HFF-Myc (cell line): ENCODE data around the gene PRDX5.

Experiments used
- DNase-seq: peaks from one replicate; pipeline ENCODE4 v3.0.0-alpha.2; 2011; ENCODE audit warnings: low read depth; ENCODE audit errors: extremely low read depth
- H3K4me3 ChIP-seq: replicated peaks from 2 replicates; pipeline ENCODE4 v1.5.1; 2011; ENCODE audit warnings: low read depth, mild to moderate bottlenecking, control low read depth, low read length
- CTCF ChIP-seq: IDR thresholded peaks from 2 replicates; pipeline ENCODE4 v1.5.1; 2012; ENCODE audit warnings: mild to moderate bottlenecking, low read depth, low read length, control low read depth; ENCODE audit errors: missing control alignments

PRDX5 gene

GRCh38 chr11:64340671-64341335 is 22.9 kb downstream of the PRDX5 start:
- TF ChIP-seq CTCF, result no peak
- H3K4me3 ChIP-seq, result no peak overlapping the region
- DNase-seq, result no peak

- DNase-seq, result no peak
- TF ChIP-seq CTCF, result no peak
- H3K4me3 ChIP-seq, result no peak overlapping the region
These were observed 23.5 kb downstream of the PRDX5 start for GRCh38 chr11:64341429-64341828.

GRCh38 chr11:64341851-64342791 is 24.2 kb downstream of the PRDX5 start:
- TF ChIP-seq CTCF, result peak; percentile 45
- DNase-seq, result peak; percentile 27
- 0 out of 2 replicates have a peak overlapping the region, but pooled peaks have one; percentile 21 for H3K4me3 ChIP-seq

- DNase-seq, result no peak
- no peak for TF ChIP-seq CTCF
- no peak overlapping the region for H3K4me3 ChIP-seq
These were observed 25.2 kb downstream of the PRDX5 start for GRCh38 chr11:64342869-64343745.

- TF ChIP-seq CTCF, result peak; percentile 16
These were observed 26.0 kb downstream of the PRDX5 start for GRCh38 chr11:64343767-64344559.

GRCh38 chr11:64344787-64345186 is 26.9 kb downstream of the PRDX5 start:
- no peak overlapping the region for H3K4me3 ChIP-seq
- TF ChIP-seq CTCF, result no peak
- DNase-seq, result no peak

More at GRCh38 chr11:64343767-64344559, 26.0 kb downstream of the PRDX5 start:
- no peak for DNase-seq
- H3K4me3 ChIP-seq, result no peak overlapping the region
